IMR-90 (cell line): ENCODE measurements around the gene LTB4R. TPM values are rescaled to one million over a fixed set of nuclear protein-coding genes. Genes with fewer than 3 reads are reported as not detected.

Source experiments
- ATAC-seq: fragments of 200-7000 bp; cut with Tn5 transposase; 2 replicates; pipeline ENCODE4 v1.9.1; 2020; ENCODE audit warnings: low read depth, mild to moderate bottlenecking, moderate library complexity
- BruUV-seq: library from RNA; stranded (reverse); fragments of 400-500 nt; replicated peaks from 2 replicates; lab custom pipeline; 2021; lab: Mats Ljungman, UMichigan
- CTCF ChIA-PET: fragments of 300-600 bp; formaldehyde crosslinking; extraction: SDS; loops from one replicate; lab custom pipeline; 2021; ENCODE audit warnings: antibody characterized with exemption; lab: Yijun Ruan, JAX
- POLR2A ChIA-PET: fragments of 300-600 bp; sonication (Branson Sonifier 250); formaldehyde crosslinking; loops from one replicate; lab custom pipeline; 2022; ENCODE audit warnings: antibody characterized with exemption; ENCODE audit not compliant: unreplicated experiment; lab: Charles Lee
- DNase-seq: peaks from one replicate; pipeline ENCODE4 v3.0.0; 2013
- H2AFZ ChIP-seq: replicated peaks from 2 replicates; pipeline ENCODE3; 2013; ENCODE audit warnings: low read length, mild to moderate bottlenecking; ENCODE audit not compliant: poor library complexity
- H2AK5ac ChIP-seq: 2 replicates; pipeline ENCODE4 v1.6.1; 2013; ENCODE audit warnings: low read depth, low read length, inconsistent platforms
- H2AK9ac ChIP-seq: replicated peaks from 2 replicates; pipeline ENCODE3; 2013; ENCODE audit warnings: mild to moderate bottlenecking, low read depth, low read length, moderate library complexity; ENCODE audit not compliant: poor library complexity
- H2BK120ac ChIP-seq: 2 replicates; pipeline ENCODE4 v1.6.1; 2013; ENCODE audit warnings: low read depth, low read length, inconsistent platforms
- H2BK15ac ChIP-seq: 3 replicates; pipeline ENCODE4 v1.6.1; 2013; ENCODE audit warnings: low read depth, low read length, inconsistent platforms
- H2BK20ac ChIP-seq: 2 replicates; pipeline ENCODE4 v1.6.1; 2013; ENCODE audit warnings: low read depth, mild to moderate bottlenecking, inconsistent platforms, low read length, moderate library complexity
- H2BK5ac ChIP-seq: 2 replicates; pipeline ENCODE4 v1.6.1; 2013; ENCODE audit warnings: mild to moderate bottlenecking, low read depth, low read length, inconsistent platforms; ENCODE audit not compliant: poor library complexity, severe bottlenecking
- H3K14ac ChIP-seq: replicated peaks from 2 replicates; pipeline ENCODE4 v1.6.1; 2013; ENCODE audit warnings: low read depth, low read length, inconsistent platforms
- H3K18ac ChIP-seq: 2 replicates; pipeline ENCODE4 v1.6.1; 2013; ENCODE audit warnings: low read depth, low read length, control low read depth
- H3K23ac ChIP-seq: 2 replicates; pipeline ENCODE4 v1.6.1; 2013; ENCODE audit warnings: low read depth, low read length, inconsistent platforms
- H3K27ac ChIP-seq: 2 replicates; pipeline ENCODE4 v1.5.1; 2013; ENCODE audit warnings: mild to moderate bottlenecking, control low read depth, low read length; ENCODE audit not compliant: insufficient read depth
- H3K27me3 ChIP-seq: 2 replicates; pipeline ENCODE4 v1.6.1; 2013; ENCODE audit warnings: low read length; ENCODE audit not compliant: control insufficient read depth, insufficient read depth
- H3K36me3 ChIP-seq: 2 replicates; pipeline ENCODE4 v1.6.1; 2013; ENCODE audit warnings: low read length, mixed read lengths; ENCODE audit not compliant: control insufficient read depth, insufficient read depth
- H3K4ac ChIP-seq: 2 replicates; pipeline ENCODE4 v1.6.1; 2013; ENCODE audit warnings: low read depth, low read length, inconsistent platforms
- H3K4me1 ChIP-seq: 2 replicates; pipeline ENCODE4 v1.6.1; 2013; ENCODE audit warnings: low read length, mixed read lengths; ENCODE audit not compliant: control insufficient read depth, insufficient read depth
- H3K4me2 ChIP-seq: 2 replicates; pipeline ENCODE4 v1.6.1; 2013; ENCODE audit warnings: low read depth, mild to moderate bottlenecking, control low read depth, low read length, moderate library complexity
- H3K4me3 ChIP-seq: 2 replicates; pipeline ENCODE4 v1.5.1; 2013; ENCODE audit warnings: low read depth, mild to moderate bottlenecking, control low read depth, low read length, moderate library complexity; ENCODE audit not compliant: insufficient read depth
- H3K56ac ChIP-seq: 2 replicates; pipeline ENCODE4 v1.6.1; 2013; ENCODE audit warnings: low read length, inconsistent platforms; ENCODE audit not compliant: insufficient read depth; ENCODE audit errors: extremely low read depth
- H3K79me1 ChIP-seq, 2 experiments: 2 replicates each; pipeline ENCODE4 v1.6.1; 2013; ENCODE audit warnings: low read length in 2 of 2, inconsistent platforms in 1 of 2, low read depth in 1 of 2
- H3K9ac ChIP-seq: 2 replicates; pipeline ENCODE4 v1.6.1; 2013; ENCODE audit warnings: low read depth, low read length, control low read depth
- H3K9me1 ChIP-seq: 2 replicates; pipeline ENCODE4 v1.6.1; 2013; ENCODE audit warnings: low read length, inconsistent platforms; ENCODE audit not compliant: insufficient read depth
- H3K9me3 ChIP-seq: 2 replicates; pipeline ENCODE4 v1.6.1; 2013; ENCODE audit warnings: low read length; ENCODE audit not compliant: control insufficient read depth, insufficient read depth
- H4K20me1 ChIP-seq: 2 replicates; pipeline ENCODE4 v1.6.1; 2013; ENCODE audit warnings: low read length, inconsistent platforms; ENCODE audit not compliant: insufficient read depth
- H4K5ac ChIP-seq: 2 replicates; pipeline ENCODE4 v1.6.1; 2013; ENCODE audit warnings: mild to moderate bottlenecking, low read depth, low read length, control low read depth
- H4K8ac ChIP-seq, 2 experiments: 2 replicates each; pipeline ENCODE4 v1.6.1; 2013; ENCODE audit warnings: low read depth in 2 of 2, low read length in 2 of 2, control low read depth in 1 of 2, inconsistent platforms in 1 of 2
- H4K91ac ChIP-seq: 2 replicates; pipeline ENCODE4 v1.6.1; 2013; ENCODE audit warnings: low read depth, low read length, inconsistent platforms; ENCODE audit not compliant: insufficient read depth
- BHLHE40 ChIP-seq: fragments of 150-350 bp; IDR thresholded peaks from 2 replicates; pipeline ENCODE4 v1.6.1; 2016; ENCODE audit warnings: mild to moderate bottlenecking, low read depth, low read length
- WGBS, 2 experiments: methylation state at CpG; one replicate each; pipeline versions ENCODE4 v1.1.5 to v1.1.7; 2013; ENCODE audit warnings: missing lambda C conversion rate in 2 of 2; ENCODE audit not compliant: insufficient read length in 1 of 2; ENCODE audit errors: extremely low coverage in 2 of 2; 5-methylcytosine and 5-hydroxymethylcytosine counted together
- dilution Hi-C: fragments of 300-500 bp; cut with HindIII; formaldehyde crosslinking; loops from one replicate; pipeline ENCODE4 v1.14.3; 2018; ENCODE audit warnings: low sequenced_read_pairs; ENCODE audit not compliant: unreplicated experiment
- in situ Hi-C: fragments of 300-500 bp; cut with MboI; formaldehyde crosslinking; loops from 3 replicates; pipeline ENCODE4 v1.14.3; 2019; ENCODE audit warnings: low sequenced_read_pairs, inconsistent platforms, mixed read lengths
- intact Hi-C: fragments of 100-400 bp; cut with micrococcal nuclease; formaldehyde crosslinking; loops from 2 replicates; pipeline ENCODE4 v1.10.0; 2022
- polyA plus RNA-seq, 3 experiments: library from polyadenylated mRNA; depleted of rRNA; stranded (reverse); fragments of >200 nt; gene quantifications; 2 replicates each; pipeline ENCODE4 v1.2.3, GENCODE V29; 2012; ENCODE audit warnings: low replicate concordance in 1 of 3
- total RNA-seq: library from RNA; depleted of rRNA; stranded (reverse); fragments of >200 nt; gene quantifications from 2 replicates; pipeline ENCODE4 v1.2.3, GENCODE V29; 2012

The LTB4R gene
- total and polyA plus RNA-seq, 2 of the 4 experiments (the other 2 are of a cell fraction) = 0.18 to 2.3 TPM

GRCh38 chr14:24334431-24335291 lies 23.4 kb downstream of the LTB4R start, which contains the start of gene ADCY4:
Gene ADCY4 (minus strand): TSS chr14:24335071. CDS start chr14:24334652, 419 bp downstream.
- no peak for DNase-seq
- ATAC-seq = peak; percentile 25
- in situ Hi-C loops = loop anchor here (5.0 kb wide), 1 partner anchor 103 kb away; no protein-coding TSS in a partner anchor
- peak within 1 kb of the TSS; percentile 38; the same call in 1 of the 2 replicates for H3K4me3 ChIP-seq
- peaks cover 3% of the 10 kb centered on the region; the same call in 1 of the 2 replicates for H3K4me1 ChIP-seq
- TF ChIP-seq BHLHE40 = no peak
- ChIA-PET POLR2A (no interaction called here), CTCF (interaction anchor here (0.8 to 2.9 kb wide), 5 partner anchors 15 to 102 kb away, joined by 3 to 28 read pairs (median 7); no protein-coding TSS in a partner anchor)
- H3K27me3 ChIP-seq = peaks cover 66% of the 10 kb centered on the region
- no peak within 1 kb of the TSS for H3K4ac ChIP-seq
- no peak within 1 kb of the TSS for H4K91ac ChIP-seq
- 13% methylated on average over 21 of the region's 65 CpGs; no CpG with 5 or more reads in 1 of the 2 experiments for WGBS, 2 experiments
- no peaks in the 10 kb centered on the region; the same call in 1 of the 2 replicates for H3K9me1 ChIP-seq
- no peaks in the 10 kb centered on the region for H4K20me1 ChIP-seq
- peak within 1 kb of the TSS; percentile 91 for H3K4me2 ChIP-seq
- no peak within 1 kb of the TSS for H4K8ac ChIP-seq
- H2AK9ac ChIP-seq = no peak within 1 kb of the TSS
- H2BK5ac ChIP-seq = no peak within 1 kb of the TSS
- no peaks in the 10 kb centered on the region for H3K79me1 ChIP-seq
- no peak within 1 kb of the TSS for H3K14ac ChIP-seq
- H2AFZ ChIP-seq = peak within 1 kb of the TSS; percentile 76
- no peaks in the 10 kb centered on the region; the same call in 1 of the 2 replicates for H3K9me3 ChIP-seq
- no TSS peak for BruUV-seq
- no peak within 1 kb of the TSS for H3K56ac ChIP-seq
- no peak within 1 kb of the TSS for H3K18ac ChIP-seq
- no peak within 1 kb of the TSS for H4K5ac ChIP-seq
- H2BK120ac ChIP-seq = no peak within 1 kb of the TSS
- peak within 1 kb of the TSS; percentile 27; the same call in 1 of the 2 replicates for H3K23ac ChIP-seq
- H2AK5ac ChIP-seq = 0 out of 2 replicates have a peak within 1 kb of the TSS, but pooled peaks have one; percentile 16
- no peak within 1 kb of the TSS for H2BK15ac ChIP-seq
- no peak within 1 kb of the TSS for H2BK20ac ChIP-seq
- intact Hi-C loops = no loop called here
- dilution Hi-C loops = no loop called here
- no peaks in the 10 kb centered on the region for H3K36me3 ChIP-seq
- H3K27ac ChIP-seq = no peak within 1 kb of the TSS
- H3K9ac ChIP-seq = no peak within 1 kb of the TSS
